Fibroblast of gingiva (primary cell): Measurements from ENCODE around the gene TBL3.

Experiments
- DNase-seq: peaks from one replicate; pipeline ENCODE4 v3.0.0-alpha.2; 2011; ENCODE audit warnings: low read depth

Gene TBL3

DNA sequence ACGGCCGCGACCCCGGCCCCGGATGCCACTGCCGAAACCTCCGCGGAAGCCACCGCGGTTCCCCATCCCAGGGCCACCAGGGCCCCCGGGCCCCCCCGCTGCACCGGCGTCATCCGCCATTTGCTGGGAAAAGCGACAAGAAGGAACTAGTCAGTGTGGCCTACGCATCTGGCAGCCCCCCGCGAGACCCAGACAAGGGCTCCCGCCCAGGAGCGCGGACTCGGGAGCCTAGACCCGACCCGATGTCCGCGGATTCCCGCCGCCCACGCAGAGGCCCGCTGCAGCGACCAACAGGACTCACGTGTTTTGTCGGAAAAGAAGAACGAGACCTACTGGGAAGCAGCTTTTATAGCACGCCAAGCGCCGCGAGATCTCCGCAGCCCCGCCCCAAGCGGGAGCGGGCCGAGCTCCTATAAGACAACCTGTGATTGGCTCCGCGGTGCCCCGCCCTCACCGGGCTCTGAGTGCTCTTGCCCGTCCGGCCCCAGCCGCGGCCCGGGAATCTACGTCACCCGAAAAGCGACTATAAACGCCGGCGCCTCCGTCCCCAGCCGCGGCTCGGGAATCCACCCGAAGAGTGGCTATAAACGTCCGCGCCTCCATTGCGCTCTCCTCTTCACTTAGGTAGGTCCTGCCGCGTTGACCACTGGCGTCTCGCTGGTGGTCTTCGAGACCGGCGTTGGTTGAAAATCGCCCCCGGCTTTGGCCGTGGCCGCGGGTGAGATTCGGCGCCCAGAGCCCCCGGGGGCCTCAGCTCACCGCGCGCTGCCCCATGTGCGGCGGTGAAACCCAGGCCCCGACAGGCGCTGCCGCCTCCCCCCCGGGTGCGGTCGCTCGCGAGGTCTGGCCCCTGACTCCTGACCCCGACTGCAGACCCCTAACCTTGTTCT lies 7.1 kb upstream of the TBL3 start, which contains the start of gene RPS2:
Gene RPS2, minus strand, starts transcription at position 321 of the 890 bp plus-strand sequence. Its CDS starts 201 bp downstream, at position 120.
- peak; percentile 98 for DNase-seq

DNA sequence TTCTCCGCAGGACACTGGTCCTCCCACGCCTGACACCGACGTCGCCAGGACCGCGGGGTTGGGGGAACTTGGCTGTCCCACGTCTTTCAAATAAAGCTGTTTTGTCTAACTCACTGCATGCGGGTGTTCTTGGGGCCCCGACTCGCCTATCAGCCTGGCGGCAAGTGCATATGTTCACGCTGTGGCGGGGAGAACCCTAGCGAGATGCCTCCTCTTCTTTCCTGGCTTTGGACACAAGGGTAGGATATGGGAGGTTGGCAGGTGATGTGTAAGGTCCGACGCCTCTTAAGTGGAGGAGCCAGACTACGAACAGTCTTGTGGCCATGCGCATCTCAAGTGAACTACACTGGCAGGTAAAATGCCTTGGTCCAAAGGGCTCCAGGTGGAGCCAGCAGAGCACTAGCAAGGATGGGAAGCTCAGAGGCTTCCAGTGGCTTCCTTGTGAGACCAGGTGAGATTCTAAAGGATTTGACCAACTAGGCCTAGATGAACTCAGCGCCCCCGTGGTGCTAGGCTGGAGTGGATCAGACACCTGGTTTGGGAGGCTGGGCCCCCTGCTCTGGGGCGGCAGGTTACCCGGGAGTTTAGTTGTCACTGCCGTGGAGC lies 6.4 kb upstream of the TBL3 start:
- DNase-seq, result no peak

DNA sequence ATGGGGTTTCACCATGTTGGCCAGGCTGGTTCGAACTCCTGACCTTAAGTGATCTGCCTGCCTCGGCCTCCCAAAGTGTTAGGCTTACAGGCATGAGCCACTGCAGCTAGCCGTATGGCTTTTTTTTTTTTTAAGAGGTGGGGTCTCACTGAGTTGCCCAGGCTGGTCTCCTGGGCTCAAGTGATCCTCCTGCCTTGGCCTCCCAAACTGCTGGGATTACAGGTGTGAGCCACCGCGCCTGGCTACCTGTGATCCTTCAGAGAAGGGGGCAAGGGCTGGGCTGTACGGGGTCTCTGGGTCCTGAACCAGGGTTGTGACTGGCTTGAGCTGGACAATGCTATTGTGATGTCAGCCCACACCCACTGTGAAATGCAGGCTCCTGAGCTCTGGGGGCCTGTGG lies 5.4 kb upstream of the TBL3 start, which contains the start of gene RNF151:
Gene RNF151, plus strand, starts transcription at position 397 of the 400 bp plus-strand sequence. CDS start 26 bp downstream, outside the sequence.
- no peak for DNase-seq

DNA sequence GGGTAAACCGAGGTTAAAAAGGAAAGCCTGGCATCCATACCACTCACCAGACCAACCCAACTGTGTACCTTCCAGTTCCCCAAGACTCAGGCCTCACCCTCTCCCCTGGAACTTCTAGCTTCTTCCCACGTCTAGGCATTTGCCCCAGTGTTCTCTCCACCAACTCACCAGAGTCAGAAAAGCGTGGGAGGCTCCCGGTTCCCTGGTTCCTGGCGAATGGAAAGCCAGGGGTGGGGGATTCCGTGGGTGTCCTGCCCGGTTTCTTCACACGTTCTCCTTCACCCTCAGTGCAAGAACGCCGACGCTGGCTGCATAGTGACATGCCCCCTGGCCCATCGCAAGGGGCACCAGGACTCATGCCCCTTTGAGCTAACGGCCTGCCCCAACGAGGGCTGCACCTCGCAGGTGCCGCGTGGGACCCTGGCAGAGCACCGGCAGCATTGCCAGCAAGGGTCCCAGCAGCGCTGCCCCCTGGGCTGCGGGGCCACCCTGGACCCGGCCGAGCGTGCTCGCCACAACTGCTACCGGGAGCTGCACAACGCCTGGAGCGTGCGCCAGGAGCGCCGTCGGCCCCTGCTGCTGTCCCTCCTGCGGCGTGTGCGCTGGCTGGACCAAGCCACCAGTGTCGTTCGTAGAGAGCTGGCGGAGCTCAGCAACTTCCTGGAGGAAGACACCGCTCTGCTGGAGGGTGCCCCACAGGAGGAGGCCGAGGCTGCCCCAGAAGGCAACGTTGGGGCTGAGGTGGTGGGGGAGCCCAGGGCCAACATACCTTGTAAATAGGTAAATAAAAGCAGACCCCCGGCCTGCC lies 3.5 kb upstream of the TBL3 start:
- no peak for DNase-seq

DNA sequence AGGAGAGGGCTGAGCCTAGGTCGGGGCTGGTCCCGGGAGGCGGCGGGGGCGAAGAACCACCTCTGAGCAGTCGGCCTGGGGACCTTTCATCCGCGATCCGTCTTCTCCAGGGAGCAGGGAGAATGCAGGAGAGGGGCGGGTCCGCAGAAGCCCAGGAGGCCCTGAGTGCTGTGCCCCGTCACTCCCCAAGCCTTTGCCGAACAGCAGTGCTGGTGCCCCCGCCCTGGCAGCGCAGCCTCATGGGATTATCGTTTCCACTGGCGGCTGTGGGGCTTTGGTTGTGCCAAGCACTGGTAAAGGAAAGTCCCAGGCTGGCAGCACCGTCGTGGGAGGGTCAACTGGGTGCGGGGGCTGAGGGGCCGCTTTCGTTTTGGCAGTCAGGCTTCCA lies 631 bp downstream of the TBL3 start:
- DNase-seq, result no peak

DNA sequence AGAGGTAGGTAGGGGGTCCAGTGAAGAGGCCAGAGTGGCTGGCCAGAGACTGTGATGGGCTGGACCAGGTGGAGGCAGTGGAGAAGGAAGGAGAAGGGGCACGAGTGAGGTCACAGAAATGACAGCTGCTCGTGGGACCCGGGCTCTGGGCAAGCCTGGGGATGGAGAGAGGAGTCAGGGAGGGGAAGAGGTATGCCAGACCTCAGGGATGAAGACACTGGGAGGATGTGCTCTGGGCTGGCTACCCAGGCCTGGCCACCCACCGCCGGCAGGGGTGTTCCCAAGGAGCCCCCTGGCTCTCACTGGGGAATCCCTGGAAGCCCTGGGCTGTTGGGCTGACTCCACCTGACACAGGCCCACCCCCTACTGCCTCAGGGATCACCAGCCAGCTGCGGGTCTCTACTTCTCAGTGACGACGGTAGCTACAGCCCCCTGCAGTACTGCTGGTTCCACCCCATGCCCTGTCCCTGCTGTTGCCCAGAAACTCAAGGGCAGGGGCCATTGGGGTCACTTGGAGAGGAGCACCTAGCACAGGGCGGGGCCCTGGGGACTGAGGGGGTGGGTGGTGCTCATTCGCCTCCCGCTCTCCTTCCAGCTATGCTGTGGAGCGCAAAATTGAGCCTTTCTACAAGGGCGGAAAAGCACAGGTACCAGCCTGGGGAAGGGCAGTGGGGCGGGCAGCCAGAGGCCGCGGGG lies 1.8 kb downstream of the TBL3 start:
- no peak for DNase-seq

DNA sequence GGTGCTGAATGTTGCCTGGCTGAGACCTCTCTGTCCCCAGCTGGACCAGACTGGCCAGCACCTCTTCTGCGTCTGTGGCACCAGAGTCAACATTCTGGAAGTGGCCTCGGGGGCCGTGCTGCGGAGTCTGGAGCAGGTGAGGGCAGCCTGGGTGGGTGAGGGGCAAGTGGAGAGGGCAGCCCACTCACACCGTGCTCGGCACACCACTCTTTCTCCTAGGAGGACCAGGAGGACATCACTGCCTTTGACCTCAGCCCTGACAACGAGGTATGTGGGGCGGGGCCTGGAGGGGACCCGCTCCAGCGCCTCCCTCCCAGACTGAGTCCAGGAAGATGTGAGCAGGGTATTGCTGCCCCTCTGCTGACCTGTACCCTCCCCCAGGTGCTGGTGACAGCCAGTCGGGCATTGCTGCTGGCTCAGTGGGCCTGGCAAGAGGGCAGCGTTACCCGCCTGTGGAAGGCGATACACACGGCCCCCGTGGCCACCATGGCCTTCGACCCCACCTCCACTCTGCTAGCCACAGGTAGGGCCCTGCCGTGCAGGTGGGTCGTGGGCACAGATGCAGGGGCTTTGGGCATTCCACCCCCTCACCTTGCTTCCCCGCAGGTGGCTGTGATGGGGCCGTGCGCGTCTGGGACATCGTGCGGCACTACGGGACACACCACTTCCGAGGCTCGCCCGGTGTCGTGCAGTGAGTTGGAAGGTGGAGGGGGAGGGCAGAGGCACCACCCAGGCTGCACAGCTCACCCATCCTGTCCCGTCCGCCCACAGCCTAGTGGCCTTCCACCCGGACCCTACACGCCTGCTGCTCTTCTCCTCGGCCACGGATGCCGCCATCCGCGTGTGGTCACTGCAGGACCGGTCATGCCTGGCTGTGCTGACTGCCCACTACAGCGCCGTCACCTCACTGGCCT lies 2.6 kb downstream of the TBL3 start:
- no peak for DNase-seq

DNA sequence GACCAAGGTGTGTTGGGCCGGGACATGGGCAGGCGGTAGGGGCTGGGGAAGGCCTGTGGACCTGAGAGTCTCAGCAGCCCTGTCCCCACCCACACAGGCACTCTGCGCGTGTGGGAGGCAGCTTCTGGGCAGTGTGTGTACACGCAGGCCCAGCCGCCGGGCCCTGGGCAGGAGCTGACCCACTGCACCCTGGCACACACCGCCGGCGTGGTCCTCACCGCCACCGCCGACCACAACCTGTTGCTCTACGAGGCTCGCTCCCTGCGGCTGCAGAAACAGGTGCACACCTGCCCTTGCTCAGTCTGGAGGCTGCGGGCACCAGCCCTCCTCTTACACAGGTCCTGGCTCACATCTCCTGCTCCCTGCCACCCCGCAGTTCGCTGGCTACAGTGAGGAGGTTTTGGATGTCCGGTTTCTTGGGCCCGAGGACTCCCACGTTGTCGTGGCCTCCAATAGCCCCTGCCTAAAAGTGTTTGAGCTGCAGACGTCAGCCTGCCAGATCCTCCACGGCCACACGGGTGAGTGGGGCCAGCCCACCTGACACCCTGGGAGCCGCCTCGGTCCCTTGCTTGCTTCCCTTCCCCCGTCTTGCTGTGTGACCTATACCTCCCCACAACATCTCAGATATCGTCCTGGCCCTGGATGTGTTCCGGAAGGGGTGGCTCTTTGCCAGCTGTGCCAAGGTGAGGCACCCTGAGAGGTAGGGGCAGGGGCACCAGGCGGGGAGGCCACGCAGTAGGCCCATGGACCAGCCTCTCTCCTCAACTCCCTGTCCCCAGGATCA lies 3.8 kb downstream of the TBL3 start:
- no peak for DNase-seq

DNA sequence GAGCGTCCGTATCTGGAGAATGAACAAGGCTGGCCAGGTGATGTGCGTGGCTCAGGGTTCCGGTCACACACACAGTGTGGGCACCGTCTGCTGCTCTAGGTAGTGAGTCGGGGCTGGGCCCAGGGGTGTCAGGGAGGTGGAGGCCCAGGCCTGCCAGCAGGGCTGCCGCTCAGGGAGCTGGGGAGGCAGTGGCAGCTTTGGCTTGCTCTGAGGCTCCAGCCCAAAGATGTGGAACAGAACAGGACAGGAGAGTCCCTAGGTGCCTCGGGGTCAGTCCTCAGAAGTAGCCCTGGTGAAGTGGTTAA lies 4.3 kb downstream of the TBL3 start:
- DNase-seq, result no peak

DNA sequence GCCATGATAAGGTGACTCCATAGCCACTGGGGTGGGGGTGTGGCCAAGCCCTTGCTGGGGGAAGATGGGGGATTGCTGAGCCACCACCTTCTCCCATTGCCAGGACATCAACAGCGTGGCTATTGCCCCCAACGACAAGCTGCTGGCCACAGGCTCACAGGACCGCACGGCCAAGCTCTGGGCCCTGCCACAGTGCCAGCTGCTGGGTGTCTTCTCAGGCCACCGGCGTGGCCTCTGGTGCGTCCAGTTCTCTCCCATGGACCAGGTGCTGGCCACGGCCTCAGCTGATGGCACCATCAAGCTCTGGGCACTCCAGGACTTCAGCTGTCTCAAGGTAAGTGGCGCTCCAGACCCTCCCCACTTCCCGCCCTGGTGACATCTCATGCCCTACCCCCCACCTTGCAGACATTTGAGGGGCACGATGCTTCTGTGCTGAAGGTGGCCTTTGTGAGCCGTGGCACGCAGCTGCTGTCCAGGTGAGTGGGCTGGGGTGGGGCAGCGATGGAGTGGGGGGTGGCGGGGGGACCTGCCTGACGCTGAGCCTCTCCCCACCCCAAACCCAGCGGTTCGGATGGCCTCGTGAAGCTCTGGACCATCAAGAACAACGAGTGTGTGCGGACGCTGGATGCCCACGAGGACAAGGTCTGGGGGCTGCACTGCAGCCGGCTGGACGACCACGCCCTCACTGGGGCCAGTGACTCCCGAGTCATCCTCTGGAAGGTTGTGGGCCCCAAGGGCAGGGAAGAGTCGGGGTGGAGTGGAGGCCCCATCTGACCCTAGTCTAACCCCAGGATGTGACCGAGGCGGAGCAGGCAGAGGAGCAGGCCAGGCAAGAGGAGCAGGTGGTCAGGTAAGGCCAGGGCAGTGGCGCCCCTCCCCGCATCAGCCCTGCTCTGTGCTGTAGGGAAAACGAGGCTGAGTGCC lies 5.4 kb downstream of the TBL3 start:
- DNase-seq, result no peak

DNA sequence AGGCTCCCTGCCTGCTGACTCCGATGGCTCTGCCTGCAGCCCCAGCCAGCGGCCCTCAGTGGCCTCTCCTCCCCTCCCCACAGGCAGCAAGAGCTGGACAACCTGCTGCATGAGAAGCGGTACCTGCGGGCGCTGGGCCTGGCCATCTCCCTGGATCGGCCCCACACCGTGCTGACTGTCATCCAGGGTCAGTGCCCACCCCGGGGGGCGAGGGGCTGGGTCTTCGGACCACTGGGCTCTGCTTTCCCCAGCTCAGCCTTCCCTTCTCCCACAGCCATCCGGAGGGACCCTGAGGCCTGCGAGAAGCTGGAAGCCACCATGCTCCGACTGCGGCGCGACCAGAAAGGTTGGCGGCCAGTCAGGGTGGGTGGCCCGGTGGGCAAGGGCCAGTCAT lies 6.0 kb downstream of the TBL3 start:
- DNase-seq, result no peak

DNA sequence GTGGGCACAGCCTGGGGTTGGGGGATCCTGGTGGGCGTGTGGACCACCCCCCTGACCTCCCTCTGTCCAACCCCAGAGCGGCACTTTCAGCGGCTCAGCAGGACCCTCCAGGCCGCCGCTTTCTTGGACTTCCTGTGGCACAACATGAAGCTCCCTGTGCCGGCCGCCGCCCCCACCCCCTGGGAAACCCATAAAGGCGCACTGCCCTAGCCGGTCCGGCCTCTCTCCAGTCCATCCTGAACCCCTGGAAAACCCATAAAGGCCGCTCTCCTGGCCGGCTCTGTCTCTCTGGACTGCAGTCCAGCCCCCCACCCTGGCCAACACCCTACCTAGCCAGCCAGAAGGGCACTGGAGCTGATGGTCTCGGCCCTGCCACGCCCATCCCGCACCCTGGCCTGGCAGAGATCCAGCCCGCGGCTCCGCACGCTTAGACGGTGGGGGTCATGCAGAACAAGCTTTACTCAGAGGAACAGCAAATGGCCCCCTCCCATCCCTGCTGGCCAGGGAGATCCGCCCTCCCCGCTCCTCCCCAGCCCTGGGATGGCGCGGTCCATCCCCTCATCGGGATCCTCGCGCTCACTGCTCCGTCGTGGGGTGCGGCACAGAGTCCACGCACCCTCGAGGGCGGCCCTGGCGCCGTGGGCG lies 6.7 kb downstream of the TBL3 start:
- DNase-seq, result no peak

DNA sequence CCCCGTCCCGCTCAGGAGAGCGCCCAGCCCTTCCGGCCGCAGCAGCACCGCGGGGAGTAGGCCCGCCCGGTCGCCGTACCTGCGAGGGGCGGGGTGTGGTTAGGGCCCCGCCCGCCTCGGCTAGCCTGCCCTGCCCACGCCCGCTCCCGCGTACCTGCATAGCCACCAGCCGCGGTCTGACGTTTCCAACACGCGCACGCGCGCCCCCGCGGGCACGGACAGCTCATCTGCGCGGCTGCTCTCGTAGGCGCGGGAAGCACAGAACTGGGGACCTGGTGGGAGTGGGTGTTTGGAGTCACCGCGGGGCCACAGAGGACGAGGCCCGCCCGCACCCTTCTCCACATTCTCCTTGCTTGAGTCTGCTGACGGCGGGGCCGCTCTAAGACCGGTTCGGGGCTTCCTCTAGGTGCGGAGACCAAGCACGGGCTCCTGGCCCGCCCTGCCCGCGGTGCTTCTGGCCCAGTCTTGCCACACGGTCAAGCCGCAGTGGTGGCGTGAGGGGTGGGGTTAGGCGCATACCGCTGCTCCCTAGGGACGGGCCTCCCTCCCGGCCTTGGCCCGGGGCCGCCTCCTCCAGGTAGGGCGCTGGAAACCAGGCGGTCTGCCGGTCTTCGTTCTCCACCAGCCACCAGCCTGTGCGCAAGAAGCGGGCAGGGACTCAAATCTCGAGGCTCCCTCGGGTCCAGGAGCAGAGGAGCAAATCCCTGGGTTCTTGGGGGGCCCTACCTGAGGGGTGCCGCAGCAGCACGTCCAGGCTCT lies 7.6 kb downstream of the TBL3 start:
- DNase-seq, result no peak

DNA sequence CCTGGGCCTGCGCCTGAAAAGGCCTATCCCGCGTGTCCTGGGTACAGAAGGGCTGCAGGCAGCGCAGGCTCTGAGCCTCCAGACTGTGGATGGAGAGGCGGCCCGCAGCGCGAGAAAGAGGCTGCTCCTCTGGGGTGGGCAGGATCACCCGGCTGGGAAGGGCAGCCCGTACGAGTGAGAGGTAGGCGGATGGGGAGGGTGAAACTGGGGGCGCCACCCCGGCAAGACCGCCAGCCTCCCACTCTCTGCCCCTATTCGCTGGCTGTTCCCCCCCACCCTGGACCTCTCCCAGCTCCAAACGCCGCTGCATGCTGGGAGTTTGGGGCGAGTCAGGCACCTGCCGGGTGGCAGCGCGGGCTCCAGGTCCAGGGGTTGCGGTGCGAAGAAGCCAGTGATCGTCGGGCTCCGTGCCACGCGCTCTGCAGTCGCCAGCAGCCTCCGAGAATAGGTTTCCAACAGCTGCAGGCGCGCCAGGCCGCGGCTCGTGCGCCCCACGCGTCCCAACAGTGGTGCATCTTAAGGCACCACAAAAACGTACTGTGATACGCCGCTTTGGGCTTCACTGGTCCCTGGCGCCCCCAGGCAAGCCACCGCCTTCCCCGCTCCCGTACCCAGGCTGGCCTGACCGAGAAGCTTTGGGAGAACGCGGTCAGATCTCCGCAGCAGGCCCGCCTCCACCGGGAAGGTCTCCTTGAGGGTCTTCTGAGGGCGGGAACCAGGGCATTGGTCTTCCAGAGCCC lies 8.3 kb downstream of the TBL3 start:
- DNase-seq, result no peak

DNA sequence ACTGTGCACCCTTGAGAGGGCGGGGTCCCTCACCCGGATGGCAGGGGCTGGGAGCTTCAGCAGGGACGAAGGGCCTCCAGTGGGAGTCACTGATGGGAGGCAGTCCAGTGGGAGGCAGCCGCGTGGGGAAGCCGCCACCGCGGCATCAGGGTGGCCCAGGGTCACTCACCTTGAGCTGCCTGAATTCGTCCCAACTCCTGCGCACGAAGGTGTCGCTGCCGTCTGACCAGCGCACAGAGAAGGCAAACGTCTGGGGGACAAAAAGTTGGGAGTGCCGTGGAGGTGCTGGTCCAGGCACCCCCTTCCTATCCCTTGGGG lies 8.9 kb downstream of the TBL3 start:
- no peak for DNase-seq

DNA sequence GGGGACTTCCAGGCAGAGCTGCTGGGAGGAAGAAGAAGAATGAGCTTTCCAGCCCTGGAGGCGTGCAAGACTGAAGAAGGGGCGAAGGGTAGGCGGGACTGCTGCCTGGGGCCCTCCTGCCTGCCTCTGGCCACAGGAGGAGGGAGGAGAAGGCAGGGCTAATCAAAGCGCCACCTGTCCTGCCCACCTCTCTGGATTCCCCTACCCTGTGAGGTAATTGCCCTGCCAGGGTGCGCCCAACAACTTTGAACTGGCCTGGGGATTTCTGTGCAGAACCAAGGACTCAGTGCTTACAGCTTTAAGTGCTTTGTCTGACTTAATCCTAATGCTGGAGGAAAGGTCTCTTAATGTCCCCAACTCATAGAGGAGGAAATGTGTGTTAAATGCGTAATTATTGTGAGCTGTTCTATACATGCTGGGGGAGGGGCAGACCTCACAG lies 9.6 kb downstream of the TBL3 start, which contains the start of gene NOXO1:
Gene NOXO1, minus strand, starts transcription at position 72 of the 439 bp plus-strand sequence. CDS start 290 bp downstream, outside the sequence.
- DNase-seq, result no peak

DNA sequence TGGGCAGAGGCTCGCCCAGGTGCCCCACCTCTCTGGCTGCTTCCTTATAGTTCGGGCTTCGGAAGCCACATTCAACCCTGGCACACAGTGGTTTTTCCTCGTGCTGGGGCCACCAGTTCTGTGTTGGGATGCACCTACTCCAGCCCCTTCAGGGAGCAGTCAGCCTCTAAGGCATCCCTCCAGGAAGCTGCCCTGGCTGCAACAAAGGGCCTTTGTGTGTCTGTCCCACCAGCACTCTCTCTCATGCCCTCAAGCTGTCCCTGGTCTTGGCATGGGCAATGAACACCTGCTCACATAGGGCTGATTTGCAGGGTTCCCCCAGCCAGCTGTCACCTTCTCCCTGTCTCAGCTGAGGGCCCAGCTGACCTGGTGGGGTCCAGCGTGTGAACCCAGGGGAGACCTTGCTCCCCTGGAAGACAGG lies 10.2 kb downstream of the TBL3 start:
- DNase-seq, result no peak
